ENCODE results near the gene USHBP1. TPM values are rescaled to one million over a fixed set of nuclear protein-coding genes. Genes with fewer than 3 reads are reported as not detected.

Gene USHBP1
- total RNA-seq, 1 experiment from 2014 or later = 0.15 TPM

DNA sequence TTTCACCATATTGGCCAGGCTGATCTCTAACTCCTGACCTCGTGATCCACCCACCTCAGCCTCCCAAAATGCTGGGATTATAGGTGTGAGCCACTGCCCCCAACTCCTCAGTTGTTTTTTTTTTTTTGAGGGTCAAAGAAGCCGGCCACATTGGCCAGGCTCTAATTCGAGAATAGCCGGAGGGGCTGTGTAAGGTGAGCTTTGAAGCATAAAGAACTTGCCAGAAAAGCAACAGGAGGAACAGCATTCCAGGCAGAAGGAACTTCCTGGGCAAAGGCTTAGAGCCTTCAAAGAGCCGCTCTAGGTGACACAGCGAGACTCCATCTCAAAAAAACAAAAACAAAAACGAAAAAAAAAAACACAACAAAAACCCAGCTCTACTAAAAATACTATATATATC lies 1.5 kb upstream of the USHBP1 start (continued):
- TF ChIP-seq, protein P1, sequence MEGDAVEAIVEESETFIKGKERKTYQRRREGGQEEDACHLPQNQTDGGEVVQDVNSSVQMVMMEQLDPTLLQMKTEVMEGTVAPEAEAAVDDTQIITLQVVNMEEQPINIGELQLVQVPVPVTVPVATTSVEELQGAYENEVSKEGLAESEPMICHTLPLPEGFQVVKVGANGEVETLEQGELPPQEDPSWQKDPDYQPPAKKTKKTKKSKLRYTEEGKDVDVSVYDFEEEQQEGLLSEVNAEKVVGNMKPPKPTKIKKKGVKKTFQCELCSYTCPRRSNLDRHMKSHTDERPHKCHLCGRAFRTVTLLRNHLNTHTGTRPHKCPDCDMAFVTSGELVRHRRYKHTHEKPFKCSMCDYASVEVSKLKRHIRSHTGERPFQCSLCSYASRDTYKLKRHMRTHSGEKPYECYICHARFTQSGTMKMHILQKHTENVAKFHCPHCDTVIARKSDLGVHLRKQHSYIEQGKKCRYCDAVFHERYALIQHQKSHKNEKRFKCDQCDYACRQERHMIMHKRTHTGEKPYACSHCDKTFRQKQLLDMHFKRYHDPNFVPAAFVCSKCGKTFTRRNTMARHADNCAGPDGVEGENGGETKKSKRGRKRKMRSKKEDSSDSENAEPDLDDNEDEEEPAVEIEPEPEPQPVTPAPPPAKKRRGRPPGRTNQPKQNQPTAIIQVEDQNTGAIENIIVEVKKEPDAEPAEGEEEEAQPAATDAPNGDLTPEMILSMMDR (IDR thresholded peaks at IDR 0.05 in 2 of 3, conservative IDR thresholded peaks at IDR 0.05 in 1 of 3; ENCODE audit: borderline replicate concordance in 1 of 3, insufficient read depth in 1 of 3, low read depth in 2 of 3, low read length in 2 of 3) = no peak
- TF ChIP-seq ZFX (IDR thresholded peaks at IDR 0.05) (no peak), JUND (IDR thresholded peaks at IDR 0.05) (no peak), EGR1 (IDR thresholded peaks at IDR 0.05; ENCODE audit: low read depth) (no peak), YY1 (IDR thresholded peaks at IDR 0.05; ENCODE audit: extremely low read depth, insufficient replicate concordance, low read depth, low read length) (no peak), POLR2A (IDR thresholded peaks at IDR 0.05; ENCODE audit: borderline replicate concordance, extremely low read depth, insufficient read depth, insufficient read length) (no peak), EZH2phosphoT487 (IDR thresholded peaks at IDR 0.05; ENCODE audit: borderline replicate concordance) (no peak), CBX3 (IDR thresholded peaks at IDR 0.05; ENCODE audit: low read depth) (no peak), EZH2 (IDR thresholded peaks at IDR 0.05) (no peak), ELF1 (IDR thresholded peaks at IDR 0.05; ENCODE audit: borderline replicate concordance, low read depth) (no peak), SRF (IDR thresholded peaks at IDR 0.05; ENCODE audit: low read depth) (no peak), SIN3A (IDR thresholded peaks at IDR 0.05; ENCODE audit: low read depth) (no peak)
- TF ChIP-seq, protein P2, sequence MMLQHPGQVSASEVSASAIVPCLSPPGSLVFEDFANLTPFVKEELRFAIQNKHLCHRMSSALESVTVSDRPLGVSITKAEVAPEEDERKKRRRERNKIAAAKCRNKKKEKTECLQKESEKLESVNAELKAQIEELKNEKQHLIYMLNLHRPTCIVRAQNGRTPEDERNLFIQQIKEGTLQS (IDR thresholded peaks at IDR 0.05) = no peak

DNA sequence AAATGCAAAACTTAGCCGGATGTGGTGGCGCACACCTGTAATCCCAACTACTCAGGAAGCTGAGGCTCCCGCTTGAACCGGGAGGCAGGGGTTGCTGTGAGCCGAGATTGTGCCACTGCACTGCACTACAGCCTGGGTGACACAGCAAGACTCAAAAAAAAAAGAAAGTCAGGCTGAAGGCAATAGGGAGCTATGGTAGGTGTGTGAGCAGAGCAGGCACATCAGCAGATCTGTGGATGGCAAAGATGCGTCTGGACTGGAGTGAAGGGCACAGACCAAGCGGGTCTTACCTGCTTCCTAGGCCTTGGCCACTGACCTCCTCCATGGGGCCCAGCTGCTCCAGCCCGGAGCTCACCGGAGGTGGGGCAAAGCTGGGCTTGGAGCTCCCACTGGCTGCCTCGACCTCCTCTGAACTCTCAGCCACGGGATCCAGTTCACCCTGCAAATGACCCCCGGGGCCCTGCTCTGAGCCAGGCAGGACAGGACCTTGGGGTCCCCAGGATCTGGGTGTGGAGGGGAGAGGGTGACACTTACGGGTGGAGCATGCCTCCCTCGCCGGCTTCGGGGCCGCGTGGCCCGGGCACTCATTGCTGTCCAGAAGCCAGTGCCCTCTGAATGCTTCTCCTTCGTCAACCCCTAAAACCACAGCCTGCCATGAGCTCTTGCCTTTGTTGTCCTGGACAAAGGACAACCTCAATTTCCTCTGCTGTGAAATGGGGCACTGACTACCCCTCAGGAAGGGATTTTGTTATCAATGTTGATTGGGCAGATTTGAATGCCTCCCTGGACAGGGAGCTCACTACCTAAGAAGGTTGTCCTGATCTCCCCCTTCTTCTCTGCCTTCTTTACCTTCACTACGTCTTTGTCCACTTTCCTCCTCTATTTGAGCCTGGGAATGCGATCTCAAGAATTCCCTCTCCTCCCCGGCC lies 569 bp downstream of the USHBP1 start:
- Histone ChIP-seq H3K9me3 (ENCODE audit: control insufficient read depth in 1 of 2, insufficient read depth in 1 of 2, low read depth in 1 of 2, low read length in 2 of 2) (no peaks in the 10 kb centered on the region), H4K20me1 (ENCODE audit: insufficient read depth) (no peaks in the 10 kb centered on the region), H3K9me2 (ENCODE audit: insufficient read depth) (no peaks in the 10 kb centered on the region), H3K79me2 (ENCODE audit: insufficient read depth, low read length) (peaks cover 15% of the 10 kb centered on the region), H3K4me2 (ENCODE audit: low read length) (no peak overlapping the region), H3K36me3 (ENCODE audit: control insufficient read depth in 1 of 2, insufficient read depth in 2 of 2, low read length in 2 of 2) (peaks cover 0 to 4% of the 10 kb centered on the region in 2 experiments; a peak in 1 of 4 replicates), H3K9ac (ENCODE audit: low read length) (no peak overlapping the region), H3K27me3 (ENCODE audit: insufficient read depth, low read length) (no peaks in the 10 kb centered on the region), H3K27ac (ENCODE audit: low read depth, low read length) (no peak overlapping the region), H3K4me3 (replicated peaks in 1 of 2; ENCODE audit: low read depth in 1 of 2, low read length in 2 of 2) (no peak overlapping the region), H2AFZ (ENCODE audit: low read depth, low read length, poor library complexity, severe bottlenecking) (no peak overlapping the region), H3K4me1 (ENCODE audit: control insufficient read depth in 1 of 2, insufficient read depth in 2 of 2, low read length in 2 of 2) (peaks cover 3 to 17% of the 10 kb centered on the region in 2 experiments; a peak in 3 of 4 replicates)
- POLR2A ChIA-PET = interaction anchor here (1.3 kb wide), 1 partner anchor 29 kb away, joined by 3 read pairs; no protein-coding TSS in a partner anchor
- ATAC-seq = no peak
- RAD21 ChIA-PET (ENCODE audit: low non-redundant PET in 1 of 2, low total read pairs in 2 of 2, uncharacterized antibody in 2 of 2, unreplicated experiment in 2 of 2) = no interaction called here
- DNase-seq (ENCODE audit: low read depth, low spot score) = no peak
- CTCF ChIA-PET = no interaction called here
- no peak for TF ChIP-seq CEBPB (IDR thresholded peaks at IDR 0.05; ENCODE audit: low read depth)
- TF ChIP-seq, protein P3, sequence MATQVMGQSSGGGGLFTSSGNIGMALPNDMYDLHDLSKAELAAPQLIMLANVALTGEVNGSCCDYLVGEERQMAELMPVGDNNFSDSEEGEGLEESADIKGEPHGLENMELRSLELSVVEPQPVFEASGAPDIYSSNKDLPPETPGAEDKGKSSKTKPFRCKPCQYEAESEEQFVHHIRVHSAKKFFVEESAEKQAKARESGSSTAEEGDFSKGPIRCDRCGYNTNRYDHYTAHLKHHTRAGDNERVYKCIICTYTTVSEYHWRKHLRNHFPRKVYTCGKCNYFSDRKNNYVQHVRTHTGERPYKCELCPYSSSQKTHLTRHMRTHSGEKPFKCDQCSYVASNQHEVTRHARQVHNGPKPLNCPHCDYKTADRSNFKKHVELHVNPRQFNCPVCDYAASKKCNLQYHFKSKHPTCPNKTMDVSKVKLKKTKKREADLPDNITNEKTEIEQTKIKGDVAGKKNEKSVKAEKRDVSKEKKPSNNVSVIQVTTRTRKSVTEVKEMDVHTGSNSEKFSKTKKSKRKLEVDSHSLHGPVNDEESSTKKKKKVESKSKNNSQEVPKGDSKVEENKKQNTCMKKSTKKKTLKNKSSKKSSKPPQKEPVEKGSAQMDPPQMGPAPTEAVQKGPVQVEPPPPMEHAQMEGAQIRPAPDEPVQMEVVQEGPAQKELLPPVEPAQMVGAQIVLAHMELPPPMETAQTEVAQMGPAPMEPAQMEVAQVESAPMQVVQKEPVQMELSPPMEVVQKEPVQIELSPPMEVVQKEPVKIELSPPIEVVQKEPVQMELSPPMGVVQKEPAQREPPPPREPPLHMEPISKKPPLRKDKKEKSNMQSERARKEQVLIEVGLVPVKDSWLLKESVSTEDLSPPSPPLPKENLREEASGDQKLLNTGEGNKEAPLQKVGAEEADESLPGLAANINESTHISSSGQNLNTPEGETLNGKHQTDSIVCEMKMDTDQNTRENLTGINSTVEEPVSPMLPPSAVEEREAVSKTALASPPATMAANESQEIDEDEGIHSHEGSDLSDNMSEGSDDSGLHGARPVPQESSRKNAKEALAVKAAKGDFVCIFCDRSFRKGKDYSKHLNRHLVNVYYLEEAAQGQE (IDR thresholded peaks at IDR 0.05; ENCODE audit: low read depth) = no peak
- no peak for TF ChIP-seq JUND (IDR thresholded peaks at IDR 0.05)
- TF ChIP-seq EZH2phosphoT487 (IDR thresholded peaks at IDR 0.05; ENCODE audit: borderline replicate concordance) = no peak
- BruUV-seq (replicated peaks) = no TSS peak
- intact Hi-C loops (cut with micrococcal nuclease) = no loop called here

Data from HCT116 (cell line).